ENCODE data around the gene OBSL1.

OBSL1 gene

GRCh38 chr2:219548990-219549389 lies 22.3 kb downstream of the OBSL1 start:
- no peak for DNase-seq (ENCODE audit: low spot score)

- DNase-seq (ENCODE audit: low spot score): no peak
Observed at GRCh38 chr2:219547621-219548020, 23.7 kb downstream of the OBSL1 start.

GRCh38 chr2:219545943-219546352 lies 25.4 kb downstream of the OBSL1 start:
- DNase-seq (ENCODE audit: low spot score): no peak

GRCh38 chr2:219545295-219545942 lies 25.9 kb downstream of the OBSL1 start:
- no peak for DNase-seq (ENCODE audit: low spot score)

- no peak for DNase-seq (ENCODE audit: low spot score)
Observed at GRCh38 chr2:219544567-219544966, 26.8 kb downstream of the OBSL1 start.

- peak; percentile 99 for DNase-seq (ENCODE audit: low spot score)
Observed at GRCh38 chr2:219543596-219544358, 27.6 kb downstream of the OBSL1 start, which contains the start of the genes CHPF and TMEM198. TSS of gene CHPF (minus strand) at chr2:219543809. CDS start at chr2:219543538, 271 bp downstream. TSS of gene TMEM198 (plus strand) at chr2:219544028. CDS start at chr2:219544728, 700 bp downstream.

GRCh38 chr2:219542931-219543595 lies 28.3 kb downstream of the OBSL1 start:
- peak; percentile 66 for DNase-seq (ENCODE audit: low spot score)

- DNase-seq (ENCODE audit: low spot score): peak; percentile 94
Observed at GRCh38 chr2:219541611-219542180, 29.6 kb downstream of the OBSL1 start.

- no peak for DNase-seq (ENCODE audit: low spot score)
Observed at GRCh38 chr2:219540784-219541504, 30.4 kb downstream of the OBSL1 start.

- DNase-seq (ENCODE audit: low spot score): no peak
Observed at GRCh38 chr2:219539926-219540678, 31.2 kb downstream of the OBSL1 start.

- no peak for DNase-seq (ENCODE audit: low spot score)
Observed at GRCh38 chr2:219538956-219539788, 32.2 kb downstream of the OBSL1 start.

GRCh38 chr2:219538504-219538951 lies 32.8 kb downstream of the OBSL1 start:
- no peak for DNase-seq (ENCODE audit: low spot score)

GRCh38 chr2:219537657-219538488 lies 33.5 kb downstream of the OBSL1 start:
- DNase-seq (ENCODE audit: low spot score): no peak

GRCh38 chr2:219536967-219537366 lies 34.4 kb downstream of the OBSL1 start:
- no peak for DNase-seq (ENCODE audit: low spot score)

- DNase-seq (ENCODE audit: low spot score): no peak
Observed at GRCh38 chr2:219536425-219536824, 34.9 kb downstream of the OBSL1 start.

- no peak for DNase-seq (ENCODE audit: low spot score)
Observed at GRCh38 chr2:219533930-219534661, 37.2 kb downstream of the OBSL1 start.

GRCh38 chr2:219532378-219532649 lies 39.0 kb downstream of the OBSL1 start:
- DNase-seq (ENCODE audit: low spot score): no peak

GRCh38 chr2:219531639-219532377 lies 39.5 kb downstream of the OBSL1 start:
- DNase-seq (ENCODE audit: low spot score): no peak
